Suprapubic skin (tissue), 3 donors: ENCODE measurements around the gene SLC23A1.

Experiments
- CTCF ChIP-seq, 2 donors: fragments of 200-600 bp in 1 of 2; fragments of 450-650 bp in 1 of 2; sonication (generic) in 1 of 2; IDR thresholded peaks; one replicate each; pipeline ENCODE4 v1.5.1; 2016 to 2019; ENCODE audit warnings: antibody characterized with exemption in 2 of 2, mild to moderate bottlenecking in 1 of 2, moderate library complexity in 1 of 2
- POLR2AphosphoS5 ChIP-seq, 3 donors: sonication (generic); formaldehyde crosslinking; IDR thresholded peaks; one replicate each; pipeline ENCODE4 v1.6.1; 2017; ENCODE audit warnings: antibody characterized with exemption in 3 of 3

- TF ChIP-seq CTCF (IDR thresholded peaks at IDR 0.05), result no peak
- no peak for TF ChIP-seq POLR2AphosphoS5 (IDR thresholded peaks at IDR 0.05)
These were observed 43.0 kb downstream of the SLC23A1 start for GRCh38 chr5:139340051-139340450.
